Umbilical cord (tissue), 2 donors: ENCODE data around the gene LTBP3. TPM values are rescaled to one million over a fixed set of nuclear protein-coding genes. Genes with fewer than 3 reads are reported as not detected.
A peak's percentile ranks its signal among the peaks of the same experiment; 100 is the strongest.

Source experiments
- DNase-seq: peaks from one replicate; pipeline ENCODE4 v3.0.0-alpha.2; 2015; ENCODE audit warnings: low spot score
- total RNA-seq: library from RNA; depleted of rRNA; stranded (reverse); fragments of >200 nt; gene quantifications from one replicate; pipeline ENCODE4 v1.2.3, GENCODE V29; 2014; ENCODE audit warnings: low replicate concordance; ENCODE audit not compliant: insufficient read depth

LTBP3 gene
- total RNA-seq = 116 TPM

DNA sequence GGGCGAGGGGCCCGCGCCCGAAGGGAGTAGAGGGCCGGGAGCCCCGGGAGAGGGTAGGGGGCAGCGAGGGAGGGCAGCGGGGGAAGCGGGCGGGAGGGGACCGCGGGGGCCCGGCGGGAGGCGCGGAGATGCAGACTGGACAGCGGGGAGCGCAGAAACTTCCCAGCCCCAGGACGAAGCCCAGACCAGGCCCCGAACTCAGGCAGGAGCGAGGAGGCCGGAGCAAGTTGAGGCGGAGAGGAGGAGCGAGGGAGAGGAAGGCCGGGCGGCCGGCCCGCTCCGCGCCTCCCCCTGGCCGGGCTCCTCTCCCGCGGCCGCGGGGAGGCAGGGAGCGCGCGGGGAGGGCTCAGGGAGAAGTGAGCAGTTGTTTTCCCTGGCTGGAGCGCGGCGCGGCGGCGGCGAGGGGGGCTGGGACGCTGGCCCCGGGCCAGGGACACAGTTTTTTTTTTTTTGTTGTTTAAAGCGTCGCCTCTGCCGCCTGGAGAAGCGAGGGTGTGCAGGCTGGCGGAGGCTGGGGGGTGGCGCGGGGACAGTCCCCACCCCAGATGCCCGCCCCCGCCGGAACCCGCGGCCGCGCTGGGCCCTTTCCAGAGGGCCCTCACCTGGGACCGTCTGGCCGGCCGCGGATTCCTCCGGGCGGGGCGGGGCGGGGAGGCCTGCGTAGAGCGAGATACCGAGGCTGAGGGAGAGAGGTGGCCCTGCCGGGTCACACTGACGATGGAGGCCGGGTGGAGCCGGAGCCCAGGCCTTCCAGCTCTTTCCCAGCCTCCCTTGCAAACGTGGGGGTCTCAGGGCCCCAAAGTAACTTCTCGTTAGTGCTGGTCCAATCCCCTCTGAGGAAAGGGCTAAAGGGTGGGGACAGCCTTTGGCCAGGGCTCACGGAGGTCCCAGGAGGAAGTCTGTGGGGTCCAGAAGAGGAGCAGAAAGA lies at the start of gene LTBP3:
LTBP3 (minus strand) TSS at position 358 of the 928 bp plus-strand sequence. CDS start 400 bp downstream, outside the sequence.
- peak; percentile 92 for DNase-seq

DNA sequence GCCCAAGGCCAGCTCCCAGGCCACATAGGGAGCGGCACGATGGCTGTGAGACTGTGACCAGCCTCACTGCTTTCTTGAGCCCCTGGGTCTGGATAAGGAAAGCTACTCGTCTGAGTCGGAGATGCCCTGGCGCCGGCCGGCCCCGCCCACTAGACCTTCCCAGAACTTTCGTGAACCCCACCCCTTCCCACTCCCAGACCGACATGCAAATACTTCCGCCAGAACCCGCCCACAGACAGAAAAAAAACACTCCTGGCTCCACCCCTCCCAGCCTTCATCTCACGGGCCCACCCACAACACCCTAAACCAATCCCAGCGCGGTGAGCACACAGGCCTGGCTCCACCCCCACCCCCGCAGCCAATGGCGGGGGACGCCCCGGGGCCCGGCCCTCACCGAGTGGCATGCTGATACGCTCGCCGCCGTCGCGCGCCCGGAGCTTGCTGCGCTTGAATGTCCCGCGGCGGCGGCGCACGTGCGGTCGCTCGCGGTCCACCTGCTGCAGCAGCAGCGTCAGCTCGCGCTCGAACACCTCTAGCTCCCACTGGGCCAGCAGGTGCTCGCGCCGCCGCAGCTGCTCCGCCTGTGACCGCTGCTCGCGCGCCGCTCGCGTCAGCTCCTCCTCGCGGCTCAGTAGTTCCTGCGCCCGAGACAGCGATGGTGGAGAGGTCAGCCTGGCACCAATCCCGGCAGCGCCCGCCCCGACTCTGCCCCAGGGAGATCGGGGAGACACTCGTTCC lies 48.9 kb upstream of the LTBP3 start:
- peak; percentile 98 for DNase-seq

DNA sequence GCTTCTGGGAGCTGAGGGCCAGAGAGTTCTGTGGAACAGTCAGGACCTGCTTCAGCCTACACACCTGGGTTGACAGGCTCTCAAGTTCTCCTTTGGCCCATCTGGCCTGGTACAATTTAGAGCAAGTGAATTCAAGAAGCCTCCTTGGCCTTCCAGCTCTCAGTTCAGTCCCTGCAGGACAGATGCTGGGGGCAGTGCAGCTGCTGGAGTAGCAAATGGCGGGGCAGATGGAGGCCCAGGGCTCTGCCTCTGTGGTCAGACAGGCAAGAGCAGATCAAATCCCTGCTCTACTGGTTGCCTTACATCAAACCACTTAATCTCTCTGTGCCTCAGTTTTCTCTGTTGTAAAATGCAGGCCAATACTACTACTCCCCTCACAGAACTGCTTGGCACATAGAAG lies 46.1 kb upstream of the LTBP3 start:
- DNase-seq = no peak

DNA sequence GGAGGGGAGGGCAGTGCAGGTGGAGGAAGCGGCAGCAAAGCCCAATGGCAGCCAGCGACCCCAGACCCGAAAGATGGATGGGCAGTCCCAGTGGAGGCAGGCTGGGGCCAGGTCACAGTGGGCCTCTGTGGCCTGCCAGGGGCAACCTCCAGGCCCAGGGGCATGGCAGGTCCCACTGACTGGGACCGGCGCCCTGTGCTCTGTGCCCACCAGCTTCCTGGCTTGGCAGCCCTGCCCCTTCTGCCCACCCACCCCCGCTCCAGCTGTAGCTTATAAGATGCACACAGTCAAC lies 41.7 kb upstream of the LTBP3 start:
- DNase-seq = no peak

DNA sequence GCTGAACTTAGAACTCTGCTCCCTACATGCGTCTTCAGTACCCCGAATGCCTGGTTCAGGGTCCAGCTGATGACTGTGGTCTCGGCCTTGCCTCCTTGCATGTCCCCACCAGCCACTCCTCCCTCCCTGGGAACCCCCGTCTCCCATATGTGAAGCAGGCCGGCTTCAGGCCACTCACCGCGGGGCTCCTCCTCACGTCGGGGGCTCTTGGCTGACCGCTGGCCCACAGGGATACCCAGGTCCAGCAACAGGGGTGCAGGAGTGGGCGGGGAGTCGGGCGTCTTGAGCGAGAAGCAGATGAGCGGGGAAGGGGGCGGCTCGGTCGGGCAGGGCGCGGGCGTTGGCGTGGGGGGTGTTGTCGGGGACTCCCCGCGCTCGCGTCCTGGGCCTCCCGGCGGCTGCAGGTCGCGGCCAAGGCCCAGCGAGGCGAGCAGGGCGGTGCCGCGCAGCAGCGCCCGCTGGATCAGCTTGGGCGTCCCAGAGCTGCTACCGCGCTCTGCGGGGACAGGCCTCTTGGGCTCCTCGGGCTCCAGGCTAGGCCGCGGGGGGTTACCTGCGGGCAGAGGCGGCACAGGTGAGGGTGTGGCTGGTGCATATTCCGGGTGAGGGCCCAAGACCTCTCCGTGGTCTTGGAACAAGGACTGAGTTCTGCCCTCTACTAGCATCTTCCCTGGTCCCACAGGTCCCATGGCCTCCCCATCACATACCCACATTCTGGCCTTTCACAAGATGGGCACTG lies 41.2 kb upstream of the LTBP3 start:
- no peak for DNase-seq

- no peak for DNase-seq
Measured at GRCh38 chr11:65598258-65598699, 40.1 kb upstream of the LTBP3 start.

DNA sequence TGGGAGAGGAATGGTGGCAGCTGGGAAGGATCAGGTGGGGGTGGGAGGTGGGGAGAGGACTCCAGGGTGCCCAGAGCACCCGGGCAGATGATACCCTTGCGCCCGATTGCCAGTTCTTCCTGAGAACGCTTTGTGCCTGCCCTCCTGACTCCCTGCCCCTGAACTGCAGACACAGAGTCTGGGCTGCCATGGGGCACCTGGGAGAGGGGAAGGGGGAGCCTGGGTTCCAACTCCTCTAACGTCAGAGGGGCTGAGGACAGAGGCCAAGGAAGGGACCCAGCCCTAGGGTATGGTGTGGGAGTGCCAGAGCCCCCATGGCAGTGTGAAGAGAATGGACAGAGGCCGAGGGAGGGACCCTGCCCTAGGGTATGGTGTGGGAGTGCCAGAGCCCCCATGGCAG lies 38.4 kb upstream of the LTBP3 start:
- no peak for DNase-seq

- DNase-seq = no peak
Measured at GRCh38 chr11:65595543-65596281, 37.6 kb upstream of the LTBP3 start, which contains the start of gene KCNK7. Gene KCNK7 (minus strand): TSS chr11:65595800. CDS start chr11:65595772, 28 bp downstream.

DNA sequence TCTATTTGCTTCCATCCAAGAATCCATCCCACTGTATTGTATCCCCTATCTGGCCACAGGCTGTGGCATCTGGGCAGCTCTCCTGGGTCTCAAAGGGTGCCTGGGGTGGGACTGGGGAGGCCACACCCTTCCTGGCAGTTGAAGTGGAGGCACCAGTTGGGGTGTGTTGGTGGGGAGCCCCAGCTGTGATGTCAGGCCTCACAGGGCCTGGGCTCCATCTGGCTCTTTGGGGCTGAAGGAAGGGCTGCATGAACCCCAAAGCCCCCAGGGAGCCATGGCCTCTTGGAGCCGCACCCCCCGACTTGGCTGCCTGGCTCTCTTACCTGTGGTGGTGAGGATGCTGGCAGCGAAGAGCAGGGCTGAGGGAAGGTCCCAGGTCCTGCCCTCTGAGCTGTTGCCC lies 37.0 kb upstream of the LTBP3 start:
- DNase-seq = no peak

DNA sequence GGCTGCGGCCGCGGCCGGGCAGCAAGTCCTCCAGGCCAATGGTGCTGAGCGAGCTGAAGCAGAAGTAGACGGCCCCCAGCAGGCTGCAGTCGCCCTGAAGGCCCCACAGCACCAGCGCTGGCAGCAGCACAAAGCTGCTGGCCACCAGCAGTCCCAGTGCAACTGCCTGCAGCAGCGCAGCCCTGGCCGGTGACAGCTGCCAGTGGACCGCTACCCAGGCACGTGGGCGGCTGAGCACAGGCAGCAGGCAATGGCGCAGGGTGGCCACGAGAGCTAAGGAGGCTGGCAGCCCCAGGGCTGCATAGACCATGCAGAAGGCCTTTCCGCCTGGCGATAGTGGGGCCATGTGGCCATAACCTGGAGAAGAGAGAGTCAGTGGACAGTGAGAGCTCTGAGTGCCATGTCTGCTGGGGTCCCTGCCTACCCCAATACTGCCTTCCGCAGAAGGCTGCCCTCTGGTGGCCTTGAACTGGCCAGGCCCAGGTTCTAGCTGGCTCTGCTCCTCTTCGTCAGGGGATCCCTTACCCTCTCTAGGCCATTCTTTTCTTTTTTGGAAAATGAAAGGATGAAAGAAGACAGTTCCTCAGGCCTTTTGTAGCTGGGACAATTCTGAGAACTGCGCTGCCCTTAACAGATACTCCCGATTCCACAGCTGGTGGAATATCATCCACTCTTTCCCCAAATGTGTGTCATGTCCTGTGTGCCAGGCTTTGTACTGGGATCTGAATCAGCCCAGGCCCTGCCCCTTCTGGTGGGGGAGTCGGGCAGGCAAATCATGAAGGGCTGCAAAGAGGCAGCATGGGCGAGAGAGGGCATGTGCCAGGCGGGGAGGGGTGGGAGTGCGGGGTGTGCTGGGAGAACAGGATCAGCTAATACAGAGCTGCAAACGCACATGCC lies 35.6 kb upstream of the LTBP3 start:
- no peak for DNase-seq

DNA sequence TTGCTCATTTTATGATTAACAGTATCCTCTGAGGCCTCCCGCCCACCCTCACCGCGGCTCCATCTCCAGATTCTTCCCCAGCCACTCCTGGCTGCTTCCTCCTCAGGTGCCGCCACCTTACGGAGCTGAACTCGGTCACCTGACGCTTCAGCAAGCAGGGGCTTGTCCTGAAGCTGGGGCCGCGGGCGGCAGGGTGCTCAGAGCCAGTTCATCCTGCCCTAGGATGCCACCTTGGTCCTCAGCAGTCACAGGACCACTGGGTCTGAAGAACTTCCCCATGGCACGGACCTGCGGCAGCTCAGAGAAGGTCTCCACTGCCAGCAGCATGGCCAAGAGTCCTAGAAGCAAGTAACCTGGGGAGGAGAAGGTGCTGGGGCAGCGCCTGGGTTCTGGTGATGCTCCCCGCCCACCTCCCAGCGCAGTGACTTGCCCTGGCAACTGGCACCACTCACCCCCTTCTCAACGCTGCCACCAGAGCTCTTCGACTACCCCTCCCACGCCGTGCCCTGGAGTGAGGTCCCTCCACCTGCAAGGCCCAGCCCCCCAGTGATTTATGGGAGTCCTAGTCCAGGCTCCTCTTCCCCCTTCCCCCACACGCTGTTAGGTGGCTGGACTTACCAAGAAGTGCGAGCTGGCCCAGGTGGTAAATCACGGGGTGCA lies 34.8 kb upstream of the LTBP3 start:
- DNase-seq = no peak

DNA sequence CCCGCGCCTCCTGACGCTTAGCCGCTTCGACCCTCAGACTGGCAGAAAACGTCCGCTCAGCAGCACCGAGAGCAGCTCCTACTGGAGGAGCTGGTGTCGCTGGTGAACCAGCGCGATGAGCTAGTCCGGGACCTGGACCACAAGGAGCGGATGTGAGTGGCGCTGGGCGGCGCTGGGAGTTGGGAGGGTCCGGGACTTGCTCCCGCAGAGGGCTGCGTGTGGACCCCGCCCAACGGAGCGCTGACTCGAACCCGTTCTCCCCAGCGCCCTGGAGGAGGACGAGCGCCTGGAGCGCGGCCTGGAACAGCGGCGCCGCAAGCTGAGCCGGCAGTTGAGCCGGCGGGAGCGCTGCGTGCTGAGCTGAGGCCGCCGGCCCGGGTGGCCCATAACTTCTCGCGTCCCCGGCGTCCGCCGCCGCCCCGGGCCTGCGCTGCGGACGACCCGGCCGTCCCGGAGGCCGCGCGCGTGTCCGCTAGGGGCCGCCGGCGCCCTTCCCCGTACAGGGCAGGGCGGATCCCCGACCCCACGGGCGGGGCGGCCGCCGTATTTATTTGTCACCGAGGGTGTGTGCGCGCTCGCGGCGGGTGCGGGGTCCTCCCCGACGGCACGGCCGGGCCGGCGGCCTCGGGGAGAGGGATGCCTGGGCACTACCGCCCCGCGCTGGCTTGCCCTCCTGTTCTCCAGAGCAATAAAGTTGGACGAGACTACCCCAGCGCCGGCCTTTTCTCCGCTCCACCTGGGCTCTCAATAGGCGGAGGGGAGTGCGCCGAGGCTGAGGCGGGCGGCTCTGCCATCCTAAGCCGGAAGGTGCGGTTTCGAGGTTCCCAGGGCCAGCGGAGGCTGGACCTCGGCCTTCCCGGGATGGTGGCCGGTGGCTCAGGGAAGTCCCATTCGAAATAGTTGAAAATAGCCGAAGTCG lies 34.0 kb upstream of the LTBP3 start:
- DNase-seq = no peak

DNA sequence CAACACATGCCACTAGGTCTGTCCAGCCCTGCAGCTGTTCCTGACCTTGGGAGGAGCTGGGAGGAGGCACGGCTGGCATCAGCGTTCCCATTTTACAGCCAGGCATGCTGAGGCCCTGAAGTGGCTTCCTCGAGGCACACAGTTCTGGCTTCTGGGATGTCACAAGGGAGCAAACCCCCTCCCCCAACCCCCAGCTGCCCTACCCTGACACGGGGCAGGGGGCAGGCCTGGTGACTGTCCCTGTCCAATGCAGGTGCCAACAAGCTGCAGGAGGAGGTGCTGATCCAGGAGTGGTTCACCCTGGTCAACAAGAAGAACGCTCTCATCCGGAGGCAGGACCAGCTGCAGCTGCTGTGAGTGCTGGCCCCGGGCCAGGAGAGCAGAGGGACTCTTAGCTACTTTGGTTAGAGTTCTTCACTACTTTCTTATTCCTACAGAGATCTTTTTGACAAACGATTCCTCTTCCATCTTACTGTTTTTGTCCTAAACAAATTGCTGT lies 32.1 kb upstream of the LTBP3 start:
- DNase-seq = no peak

DNA sequence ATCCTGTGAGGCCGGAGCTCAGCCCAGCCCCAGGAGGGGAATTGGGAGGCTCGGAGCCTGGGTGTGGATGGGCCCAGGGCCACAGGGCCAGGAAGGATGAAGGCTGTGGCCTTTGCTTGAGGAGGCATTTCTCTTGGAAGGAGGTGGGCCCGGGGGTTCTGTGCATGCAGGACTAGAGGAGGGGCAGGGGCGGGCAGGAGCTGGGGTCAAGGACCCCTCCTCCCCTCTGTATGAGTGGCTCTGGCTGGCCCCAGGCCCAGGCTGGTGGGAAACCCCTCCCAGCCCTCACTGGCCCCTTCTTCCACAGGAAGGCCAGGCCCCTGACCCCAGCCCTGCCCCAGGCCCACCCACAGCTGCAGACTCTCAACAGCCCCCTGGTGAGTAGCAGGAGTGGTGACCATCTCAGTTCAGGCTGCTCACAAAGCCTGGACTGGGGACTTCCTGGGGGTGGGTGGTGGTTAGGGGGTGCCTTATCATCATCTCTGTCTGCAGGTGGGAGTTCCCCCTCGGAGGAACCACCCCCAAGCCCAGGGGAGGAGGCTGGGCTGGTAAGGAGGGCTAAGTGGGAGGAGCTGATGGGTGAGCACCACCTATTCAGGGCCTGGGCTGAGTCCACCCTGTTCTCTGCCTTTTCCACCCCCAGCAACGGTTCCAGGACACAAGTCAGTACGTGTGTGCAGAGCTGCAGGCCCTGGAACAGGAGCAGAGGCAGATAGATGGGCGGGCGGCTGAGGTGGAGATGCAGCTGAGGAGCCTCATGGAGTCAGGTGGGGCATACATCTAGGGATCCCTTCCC lies 31.5 kb upstream of the LTBP3 start:
- no peak for DNase-seq

DNA sequence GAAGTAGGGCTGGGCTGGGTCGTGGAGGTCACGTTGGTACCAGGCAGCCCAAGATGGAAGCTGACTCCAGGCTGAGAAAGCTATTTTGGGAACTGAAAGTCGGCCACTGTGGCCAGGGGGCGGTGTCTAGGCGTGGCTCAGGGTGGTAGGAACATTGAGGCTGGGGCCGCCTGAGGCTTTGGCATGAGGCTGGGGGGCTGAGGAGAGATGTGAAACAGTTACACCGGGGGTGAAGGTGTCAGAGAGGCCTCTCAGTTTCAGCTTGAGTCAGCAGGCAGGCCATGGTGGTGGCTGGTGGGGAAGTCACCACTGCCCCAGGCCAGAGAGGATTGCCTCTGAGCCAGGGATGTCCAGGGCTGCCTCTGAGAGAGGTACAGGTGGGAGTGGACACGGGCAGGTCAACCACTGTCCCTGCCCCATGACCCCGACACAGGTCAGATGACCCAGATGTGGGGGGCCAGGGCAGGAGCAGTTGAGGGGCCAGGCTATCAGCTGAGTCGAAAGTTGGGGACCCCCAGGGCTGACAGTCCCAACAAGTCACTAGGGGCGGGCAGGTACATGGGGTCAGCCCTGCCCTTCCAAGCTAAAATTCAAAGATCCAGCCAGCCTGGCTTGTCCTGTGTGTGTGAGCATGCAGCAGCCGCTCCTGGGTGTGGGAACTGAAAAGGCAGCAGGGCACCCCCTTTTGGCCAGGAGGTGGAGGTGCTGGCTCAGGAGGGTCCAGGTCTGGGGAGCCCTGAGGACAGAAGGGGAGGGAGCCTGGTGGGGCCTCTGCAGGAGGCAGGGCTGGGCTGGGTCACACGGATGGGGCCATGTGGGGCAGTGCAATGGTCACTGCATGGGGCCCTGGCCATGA lies 30.3 kb upstream of the LTBP3 start:
- DNase-seq = no peak

DNA sequence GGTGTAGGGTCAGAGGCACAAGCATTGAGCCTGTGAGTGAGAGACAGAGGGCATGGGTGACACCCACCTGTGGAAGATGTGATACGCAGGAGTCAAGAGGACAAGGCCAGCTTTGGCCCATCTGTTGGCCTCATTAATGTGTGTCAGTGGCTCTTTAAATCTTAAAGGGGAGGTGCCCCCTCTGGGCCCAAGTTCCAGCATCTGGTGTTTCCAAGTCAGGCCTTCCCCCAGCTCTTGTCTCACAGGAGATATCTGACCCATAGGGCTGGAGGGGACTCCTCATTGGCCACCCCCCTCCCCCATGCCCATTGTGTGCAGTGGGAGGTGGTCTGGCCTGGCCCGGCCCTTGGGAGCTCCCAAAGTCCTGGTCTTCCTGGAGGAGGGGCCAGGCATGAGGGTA lies 28.5 kb upstream of the LTBP3 start:
- DNase-seq = peak; percentile 91

DNA sequence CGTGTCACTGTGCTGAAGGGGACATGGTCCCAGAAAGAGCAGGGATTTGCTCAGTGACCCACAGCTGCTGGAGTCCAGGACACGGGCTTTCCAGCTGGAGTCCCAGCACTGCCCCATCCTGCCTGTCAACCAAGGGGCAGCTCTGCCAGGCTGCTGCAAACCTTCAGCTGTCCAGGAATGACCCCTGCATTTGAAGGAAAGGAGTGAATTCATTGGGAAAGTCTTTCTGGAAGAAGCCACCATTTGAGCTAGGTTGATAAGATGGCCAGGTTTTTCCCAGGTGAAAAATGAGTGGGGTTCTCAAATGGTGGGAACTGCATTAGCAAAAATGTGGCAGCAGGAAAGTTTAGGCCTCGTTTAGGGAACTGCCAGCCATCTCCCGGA lies 28.1 kb upstream of the LTBP3 start:
- no peak for DNase-seq
